Subcutaneous adipose tissue (tissue), 4 donors: ENCODE data around the gene THEMIS. TPM values are rescaled to one million over a fixed set of nuclear protein-coding genes. Genes with fewer than 3 reads are reported as not detected.

Source experiments
- CTCF ChIP-seq: fragments of 450-650 bp; IDR thresholded peaks from one replicate; pipeline ENCODE4 v1.5.1; 2016; ENCODE audit warnings: low read depth, mild to moderate bottlenecking, control low read depth, antibody characterized with exemption, moderate library complexity
- total RNA-seq, 4 donors: library from RNA; depleted of rRNA; stranded (reverse); fragments of >200 nt; gene quantifications; one replicate each; pipeline ENCODE4 v1.1.0, GENCODE V29; 2016

The THEMIS gene
- total RNA-seq, 4 donors from 2014 or later, result 0.19 to 1.2 (median 1.0) TPM

GRCh38 chr6:127893541-127893940 lies 7.3 kb downstream of the THEMIS start:
- TF ChIP-seq CTCF, result no peak

GRCh38 chr6:127891731-127892326 lies 9.0 kb downstream of the THEMIS start:
- no peak for TF ChIP-seq CTCF

- no peak for TF ChIP-seq CTCF
Measured at GRCh38 chr6:127886603-127887002, 14.3 kb downstream of the THEMIS start.

GRCh38 chr6:127884134-127884533 lies 16.7 kb downstream of the THEMIS start:
- TF ChIP-seq CTCF, result no peak

GRCh38 chr6:127880429-127880828 lies 20.4 kb downstream of the THEMIS start:
- TF ChIP-seq CTCF, result no peak

GRCh38 chr6:127879685-127880084 lies 21.2 kb downstream of the THEMIS start:
- no peak for TF ChIP-seq CTCF

GRCh38 chr6:127878115-127878514 lies 22.7 kb downstream of the THEMIS start:
- TF ChIP-seq CTCF, result no peak
